HCT116 (cell line): Measurements from ENCODE around the gene APBA1. TPM values are rescaled to one million over a fixed set of nuclear protein-coding genes. Genes with fewer than 3 reads are reported as not detected.

Experiments
- ATAC-seq: fragments of 200-7000 bp; cut with Tn5 transposase; 2 replicates; pipeline ENCODE4 v1.9.1; 2020; ENCODE audit warnings: mild to moderate bottlenecking, moderate library complexity
- BruUV-seq: library from RNA; stranded (reverse); fragments of 400-500 nt; replicated peaks from 2 replicates; lab custom pipeline; 2021; lab: Mats Ljungman, UMichigan
- CTCF ChIA-PET: fragments of 300-600 bp; sonication (Branson Sonifier 250); formaldehyde crosslinking; loops from one replicate; lab custom pipeline; 2021; ENCODE audit warnings: antibody characterized with exemption; lab: Charles Lee
- POLR2A ChIA-PET: fragments of 300-600, 350-600 bp; sonication (Branson Sonifier 250); formaldehyde crosslinking; loops from one replicate; lab custom pipeline; 2021; ENCODE audit warnings: antibody characterized with exemption; lab: Charles Lee
- RAD21 ChIA-PET, 2 experiments: fragments of 300-600 bp; sonication (Branson Sonifier 250); formaldehyde crosslinking; loops; one replicate each; lab custom pipeline; 2023; ENCODE audit warnings: low total read pairs in 2 of 2; ENCODE audit not compliant: uncharacterized antibody in 2 of 2, unreplicated experiment in 2 of 2, low non-redundant PET in 1 of 2; lab: Charles Lee
- DNase-seq: peaks from one replicate; pipeline ENCODE4 v3.0.0-alpha.2; 2010; ENCODE audit warnings: low read depth, low spot score
- H2AFZ ChIP-seq: fragments of 200-600 bp; shearing (Covaris generic), sonication (generic); 2 replicates; pipeline ENCODE4 v1.6.1; 2017; ENCODE audit warnings: low read depth, mixed run types, mixed read lengths, antibody characterized with exemption, low read length; ENCODE audit not compliant: poor library complexity, severe bottlenecking
- H3K27ac ChIP-seq: 2 replicates; pipeline ENCODE4 v1.5.1; 2012; ENCODE audit warnings: low read depth, low read length
- H3K27me3 ChIP-seq: fragments of 200-600 bp; sonication (generic); 2 replicates; pipeline ENCODE4 v1.6.1; 2016; ENCODE audit warnings: mixed run types, low read length, mixed read lengths; ENCODE audit not compliant: insufficient read depth
- H3K36me3 ChIP-seq, 2 experiments: fragments of 200-500 bp in 1 of 2; fragments of 200-600 bp in 1 of 2; sonication (Bioruptor generic) in 1 of 2; sonication (generic) in 1 of 2; 2 replicates each; pipeline versions ENCODE4 v1.5.1 to v1.6.1; 2014 to 2016; ENCODE audit warnings: low read length in 2 of 2, inconsistent platforms in 1 of 2, mixed read lengths in 1 of 2, mixed run types in 1 of 2; ENCODE audit not compliant: insufficient read depth in 2 of 2, control insufficient read depth in 1 of 2
- H3K4me1 ChIP-seq, 2 experiments: fragments of 200-600 bp in 1 of 2; sonication (generic) in 1 of 2; 2 replicates each; pipeline versions ENCODE4 v1.5.1 to v1.6.1; 2012 to 2017; ENCODE audit warnings: low read length in 2 of 2, inconsistent platforms in 1 of 2, mild to moderate bottlenecking in 1 of 2, mixed read lengths in 1 of 2, mixed run types in 1 of 2, moderate library complexity in 1 of 2; ENCODE audit not compliant: insufficient read depth in 2 of 2, control insufficient read depth in 1 of 2
- H3K4me2 ChIP-seq: fragments of 200-600 bp; sonication (generic); 2 replicates; pipeline ENCODE4 v1.6.1; 2017; ENCODE audit warnings: mixed run types, low read length, mixed read lengths
- H3K4me3 ChIP-seq, 2 experiments: fragments of 200-600 bp in 1 of 2; sonication (generic) in 1 of 2; replicated peaks in 1 of 2; 2 replicates each; pipeline ENCODE4 v1.5.1; 2011 to 2016; ENCODE audit warnings: low read length in 2 of 2, control low read depth in 1 of 2, low read depth in 1 of 2, mild to moderate bottlenecking in 1 of 2, mixed read lengths in 1 of 2, mixed run types in 1 of 2
- H3K79me2 ChIP-seq: fragments of 200-600 bp; sonication (generic); 2 replicates; pipeline ENCODE4 v1.6.1; 2017; ENCODE audit warnings: mild to moderate bottlenecking, mixed run types, low read length, moderate library complexity, mixed read lengths; ENCODE audit not compliant: insufficient read depth
- H3K9ac ChIP-seq: fragments of 200-600 bp; sonication (generic); 2 replicates; pipeline ENCODE4 v1.6.1; 2016; ENCODE audit warnings: low read length, mixed read lengths
- H3K9me2 ChIP-seq: fragments of 200-600 bp; sonication (generic), shearing (Covaris generic); 2 replicates; pipeline ENCODE4 v1.6.1; 2017; ENCODE audit warnings: mixed run types, mild to moderate bottlenecking, moderate library complexity; ENCODE audit not compliant: insufficient read depth
- H3K9me3 ChIP-seq, 2 experiments: fragments of 200-500 bp in 1 of 2; fragments of 200-600 bp in 1 of 2; sonication (Bioruptor generic) in 1 of 2; sonication (generic) in 1 of 2; 2 replicates each; pipeline ENCODE4 v1.6.1; 2014 to 2017; ENCODE audit warnings: low read length in 2 of 2, mixed read lengths in 2 of 2, inconsistent platforms in 1 of 2, low read depth in 1 of 2, mild to moderate bottlenecking in 1 of 2, mixed run types in 1 of 2, moderate library complexity in 1 of 2; ENCODE audit not compliant: control insufficient read depth in 1 of 2, insufficient read depth in 1 of 2
- H4K20me1 ChIP-seq: fragments of 200-600 bp; sonication (generic), shearing (Covaris generic); 2 replicates; pipeline ENCODE4 v1.6.1; 2017; ENCODE audit warnings: mixed run types, mild to moderate bottlenecking, moderate library complexity; ENCODE audit not compliant: insufficient read depth
- CBX3 ChIP-seq: IDR thresholded peaks from 2 replicates; pipeline ENCODE4 v1.6.1; 2012; ENCODE audit warnings: low read depth
- EZH2phosphoT487 ChIP-seq: fragments of 200-600 bp; IDR thresholded peaks from 2 replicates; pipeline ENCODE4 v1.6.1; 2018; ENCODE audit warnings: antibody characterized with exemption, borderline replicate concordance
- JUND ChIP-seq: IDR thresholded peaks from 2 replicates; pipeline ENCODE4 v1.6.1; 2012
- MAX ChIP-seq: IDR thresholded peaks from 2 replicates; pipeline ENCODE4 v1.6.1; 2012
- POLR2AphosphoS5 ChIP-seq: IDR thresholded peaks from 2 replicates; pipeline ENCODE4 v1.6.1; 2011; ENCODE audit warnings: mild to moderate bottlenecking, low read depth, low read length, moderate library complexity
- SIN3A ChIP-seq: IDR thresholded peaks from 2 replicates; pipeline ENCODE4 v1.6.1; 2012; ENCODE audit warnings: low read depth
- SP1 ChIP-seq: IDR thresholded peaks from 2 replicates; pipeline ENCODE4 v1.6.1; 2012; ENCODE audit warnings: low read depth
- ZBTB33 ChIP-seq: IDR thresholded peaks from 2 replicates; pipeline ENCODE4 v1.6.1; 2011; ENCODE audit warnings: mild to moderate bottlenecking, low read length, moderate library complexity; ENCODE audit not compliant: insufficient replicate concordance; ENCODE audit errors: extremely low read depth
- ZFX ChIP-seq: fragments of 450-650 bp; IDR thresholded peaks from 2 replicates; pipeline ENCODE4 v1.6.1; 2017
- intact Hi-C: fragments of 100-400 bp; cut with micrococcal nuclease; formaldehyde crosslinking; loops from 2 replicates; pipeline ENCODE4 v1.10.0; 2022
- total RNA-seq: library from RNA; stranded (reverse); gene quantifications from one replicate; pipeline ENCODE4 v1.2.1, GENCODE V29; 2021; ENCODE audit not compliant: unreplicated experiment
- TF ChIP-seq, protein P1 (sequence below): IDR thresholded peaks from 2 replicates; pipeline ENCODE4 v1.6.1; 2012

APBA1 gene
- total RNA-seq, 1 experiment from 2014 or later = 0.20 TPM

GRCh38 chr9:69573651-69574050 lies 98.5 kb downstream of the APBA1 start:
- intact Hi-C loops = no loop called here
- no peaks in the 10 kb centered on the region for H3K4me1 ChIP-seq
- no peaks in the 10 kb centered on the region for H3K9me2 ChIP-seq
- H3K9ac ChIP-seq = no peak overlapping the region
- no peak overlapping the region for H3K27ac ChIP-seq
- POLR2A ChIA-PET = no interaction called here
- peaks cover 29% of the 10 kb centered on the region for H3K27me3 ChIP-seq
- RAD21 ChIA-PET = no interaction called here
- no TSS peak for BruUV-seq
- no peaks in the 10 kb centered on the region for H4K20me1 ChIP-seq
- no peak overlapping the region for H2AFZ ChIP-seq
- no peak for ATAC-seq
- no peaks in the 10 kb centered on the region for H3K36me3 ChIP-seq
- TF ChIP-seq ZFX (no peak), MAX (no peak), CBX3 (no peak), SP1 (no peak), SIN3A (no peak), POLR2AphosphoS5 (no peak), ZBTB33 (no peak), JUND (no peak), EZH2phosphoT487 (no peak)
- TF ChIP-seq, protein P1, sequence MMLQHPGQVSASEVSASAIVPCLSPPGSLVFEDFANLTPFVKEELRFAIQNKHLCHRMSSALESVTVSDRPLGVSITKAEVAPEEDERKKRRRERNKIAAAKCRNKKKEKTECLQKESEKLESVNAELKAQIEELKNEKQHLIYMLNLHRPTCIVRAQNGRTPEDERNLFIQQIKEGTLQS = no peak
- TF ChIP-seq, all 23 proteins: peak for 0
- no peaks in the 10 kb centered on the region for H3K79me2 ChIP-seq
- no peaks in the 10 kb centered on the region for H3K9me3 ChIP-seq
- no peak for DNase-seq
- no peak overlapping the region for H3K4me3 ChIP-seq
- no peak overlapping the region for H3K4me2 ChIP-seq
- CTCF ChIA-PET = no interaction called here
